NCI-H82 treated with DMSO at 0.1 percent for 48 hours (cell line): ENCODE results near the gene ATG101.

Experiments used
- DNase-seq: peaks from one replicate; lab custom pipeline; 2025; ENCODE audit not compliant: unreplicated experiment; lab: John Stamatoyannopoulos, UW

Gene ATG101

GRCh38 chr12:52069327-52070184 is at the start of gene ATG101:
Gene ATG101 (plus strand): TSS chr12:52069978. CDS start chr12:52073651, 3,673 bp downstream.
- DNase-seq = peak; percentile 75

DNA sequence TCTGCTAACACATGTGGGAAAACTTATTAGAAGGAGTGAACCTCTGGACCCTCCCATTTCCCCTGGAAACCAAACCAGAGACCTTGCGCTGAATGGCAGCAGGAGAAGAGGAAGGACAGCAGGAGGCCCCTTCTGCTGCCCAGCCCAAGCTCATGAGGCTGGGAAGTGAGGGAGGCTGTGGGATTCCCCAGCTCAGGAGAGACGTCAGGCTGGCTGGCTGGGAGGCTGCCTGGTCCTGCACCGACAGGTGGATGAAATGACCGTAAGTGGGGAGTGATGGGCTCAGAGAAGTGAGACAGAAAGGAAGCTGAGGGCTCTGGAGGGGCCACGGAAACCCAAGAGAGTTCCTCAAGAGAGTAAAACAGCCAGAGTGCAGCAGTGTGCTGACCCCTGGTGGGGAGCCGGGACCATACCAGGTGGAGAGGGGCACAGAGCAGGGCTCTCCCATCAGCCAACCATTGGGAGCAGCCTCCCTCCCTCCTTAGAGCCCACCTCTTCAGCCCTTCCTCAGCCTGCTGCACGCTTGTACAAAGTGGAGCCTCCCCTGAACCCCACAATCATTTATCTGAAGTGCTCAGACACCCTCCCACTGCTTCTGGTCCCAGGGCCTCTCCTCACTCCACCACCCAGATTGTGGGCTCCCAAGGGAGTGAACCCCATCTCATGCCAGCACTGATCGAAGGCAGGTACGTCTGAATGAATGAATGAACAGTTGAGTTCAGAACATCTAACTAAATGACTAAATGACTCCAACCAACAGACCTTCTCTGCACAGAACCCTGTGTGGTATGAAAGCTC is 49.0 kb upstream of the ATG101 start:
- peak; percentile 54 for DNase-seq

GRCh38 chr12:52022841-52023181 is 47.0 kb upstream of the ATG101 start:
- DNase-seq = no peak

- peak; percentile 53 for DNase-seq
These were observed 46.4 kb upstream of the ATG101 start for GRCh38 chr12:52023182-52023975.

- DNase-seq = no peak
These were observed 45.6 kb upstream of the ATG101 start for GRCh38 chr12:52023976-52024688.

DNA sequence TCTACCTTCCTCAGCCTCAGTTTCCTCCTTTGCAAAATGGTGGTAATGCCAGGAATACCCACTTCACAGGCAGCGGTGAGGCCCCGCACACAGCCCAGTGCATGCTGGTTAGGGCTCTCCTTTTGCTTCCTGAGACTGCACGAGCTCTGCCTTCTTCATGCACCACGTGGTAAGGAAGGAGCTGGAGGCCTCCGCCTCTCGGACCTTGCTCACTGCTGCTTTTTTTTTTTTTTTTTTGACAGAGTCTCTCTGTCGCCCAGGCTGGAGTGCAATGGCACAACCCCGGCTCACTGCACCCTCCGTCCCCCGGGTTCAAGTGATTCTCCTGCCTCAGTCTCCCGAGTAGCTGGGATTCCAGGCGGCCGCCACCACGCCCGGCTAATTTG is 44.9 kb upstream of the ATG101 start:
- no peak for DNase-seq

DNA sequence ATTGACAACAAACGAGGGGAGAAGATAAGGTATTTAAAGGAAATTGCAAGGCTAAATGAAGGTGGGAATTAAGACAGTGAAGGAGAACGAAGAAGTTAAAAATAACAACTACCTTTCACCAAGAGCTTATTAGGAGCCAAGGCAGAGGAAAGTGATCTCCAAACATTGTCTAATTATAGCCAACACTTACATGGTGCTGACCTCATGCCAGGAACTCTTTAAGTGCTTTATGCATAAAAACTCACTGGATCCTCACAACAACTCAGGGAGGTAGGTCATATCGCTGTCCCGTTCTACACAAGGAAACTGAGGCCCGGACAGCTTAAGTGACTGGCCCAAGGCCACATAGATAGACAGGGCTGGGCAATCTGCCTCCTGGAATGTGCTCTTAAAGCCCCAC is 43.5 kb upstream of the ATG101 start:
- DNase-seq = no peak

DNA sequence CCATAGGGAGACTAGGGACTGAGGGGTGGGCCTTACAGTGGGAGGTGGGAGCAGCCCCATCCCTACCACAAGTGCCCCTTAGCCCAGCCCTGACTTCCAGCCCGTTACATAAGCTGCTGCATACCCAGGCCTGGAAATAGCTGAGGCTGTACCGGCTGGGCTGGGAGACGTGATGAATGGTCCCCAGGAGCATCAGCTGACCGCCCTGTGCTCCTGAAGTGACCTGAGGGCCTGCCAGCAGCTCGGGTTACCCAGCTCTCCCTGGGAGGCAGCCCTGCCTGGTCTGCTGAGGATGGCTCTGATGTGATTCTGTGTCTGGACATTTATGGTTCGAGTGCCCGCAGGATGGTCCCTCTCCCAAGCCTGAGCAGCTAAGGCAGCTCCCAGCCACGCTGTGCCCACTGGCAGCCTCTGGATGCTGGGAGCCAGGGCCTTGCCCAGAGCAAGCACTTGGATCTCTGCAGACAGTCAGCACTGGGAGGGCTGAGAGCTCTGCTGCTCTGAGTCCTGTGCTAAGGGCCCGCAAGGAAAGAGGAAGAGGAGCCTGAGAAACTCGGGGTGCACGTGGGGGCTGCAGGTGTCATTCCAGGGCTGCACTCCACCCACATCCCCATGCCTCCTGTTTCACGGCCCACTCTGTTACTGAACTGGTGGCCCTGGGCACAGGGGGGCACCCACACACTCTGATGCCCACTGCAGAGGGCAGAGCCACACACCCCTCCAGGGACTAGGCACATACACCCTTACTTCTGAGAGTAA is 42.5 kb upstream of the ATG101 start:
- no peak for DNase-seq

DNA sequence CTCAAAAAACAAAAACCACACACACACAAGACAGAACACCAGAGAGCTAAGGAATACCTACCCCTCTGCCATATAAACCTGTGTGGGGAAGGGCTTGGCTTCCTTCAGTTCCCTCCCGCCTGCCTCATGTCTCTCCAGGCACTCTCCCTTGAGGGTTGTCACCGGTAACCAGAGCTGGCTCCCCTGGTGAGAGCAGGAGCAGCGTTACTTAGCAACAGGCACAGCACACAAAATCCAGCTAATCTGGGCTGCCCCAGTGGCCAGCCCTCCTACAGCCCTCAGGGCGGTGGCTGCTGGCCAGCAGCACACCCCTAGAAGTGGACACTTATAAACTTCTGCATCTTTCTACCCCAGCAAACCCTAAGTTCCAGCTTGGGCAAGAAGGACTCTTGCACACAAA is 40.1 kb upstream of the ATG101 start:
- peak; percentile 62 for DNase-seq

DNA sequence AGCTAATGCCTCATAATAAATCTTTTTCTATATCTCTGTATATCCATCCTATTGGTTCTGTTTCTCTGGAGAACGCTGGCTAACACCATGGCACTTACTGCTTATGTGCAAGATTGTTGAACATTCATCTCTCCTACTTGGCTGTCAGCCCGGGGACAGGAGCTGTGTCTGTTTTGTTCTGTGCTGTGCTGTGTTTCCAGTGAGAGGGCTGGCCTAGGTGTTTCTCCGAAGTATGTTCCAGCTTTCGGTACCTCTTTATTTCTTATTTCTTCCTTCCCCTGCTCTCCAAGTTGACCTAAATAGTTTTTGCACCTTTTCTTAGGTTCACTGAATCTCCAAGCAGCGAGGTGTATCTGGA is 37.4 kb upstream of the ATG101 start:
- DNase-seq = no peak

DNA sequence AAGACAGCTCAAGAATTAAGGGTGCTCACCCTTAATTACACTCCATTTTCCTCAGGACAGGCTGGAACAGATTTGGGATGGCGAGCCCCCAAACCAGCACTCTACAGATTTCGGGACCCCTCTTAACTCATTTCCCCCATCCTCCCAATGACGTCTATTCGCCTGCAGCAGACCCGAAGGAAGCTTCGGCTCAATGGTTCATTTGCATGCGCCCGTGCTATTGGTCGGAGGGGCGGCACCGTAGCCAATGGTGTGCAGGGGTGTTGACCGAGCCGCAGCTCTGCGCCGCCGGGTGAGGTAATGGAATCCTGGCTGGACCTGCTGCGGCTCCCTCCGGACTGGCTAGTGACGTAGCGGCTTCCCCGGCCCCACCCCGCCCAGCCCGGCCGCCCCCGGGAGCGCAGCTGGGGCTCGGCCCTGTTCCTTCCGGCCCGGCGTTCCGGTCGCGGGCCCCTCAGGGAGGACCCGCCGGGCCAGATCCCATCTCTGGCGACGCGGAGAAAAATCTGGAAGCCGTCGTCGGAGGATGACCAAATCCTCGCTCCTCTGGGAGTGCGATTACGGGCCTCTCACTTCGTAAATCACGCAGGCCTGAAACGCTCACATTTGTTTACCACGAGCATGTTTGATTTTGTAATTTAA is 36.9 kb upstream of the ATG101 start:
- peak; percentile 86 for DNase-seq

DNA sequence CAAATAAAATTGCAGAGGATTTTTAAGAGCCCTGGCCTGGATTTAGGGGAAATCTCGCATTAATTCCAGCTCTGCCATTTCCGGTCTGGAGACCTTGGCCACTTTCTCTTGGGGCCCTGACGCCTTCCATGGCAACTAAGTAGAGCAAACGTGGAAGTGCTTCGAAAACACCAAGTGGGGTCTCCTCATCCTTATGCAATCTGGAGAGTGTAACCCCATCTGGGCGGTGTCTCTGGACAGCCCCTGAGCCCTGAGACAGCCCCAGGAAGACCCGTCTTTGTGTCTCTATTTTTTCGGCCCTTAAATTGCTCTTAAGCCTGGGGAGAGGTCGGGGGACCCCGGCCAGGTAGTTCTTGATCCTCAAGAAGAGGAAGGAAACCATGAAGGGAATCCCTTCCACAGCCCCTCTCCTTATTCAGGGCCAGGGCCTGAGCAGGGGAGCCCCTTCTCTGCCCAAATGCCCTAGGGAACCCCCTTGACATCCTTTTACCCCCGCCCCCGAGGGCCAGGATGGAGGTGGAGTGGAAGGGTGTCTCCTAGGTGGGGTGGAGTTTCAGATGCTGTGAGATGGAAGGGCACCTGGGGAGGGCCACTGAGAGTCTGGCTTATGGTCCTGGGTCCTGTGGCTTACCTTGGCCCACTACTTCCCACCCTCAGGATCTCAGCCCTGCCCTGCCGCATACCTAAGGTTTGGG is 36.2 kb upstream of the ATG101 start:
- no peak for DNase-seq

GRCh38 chr12:52035190-52035589 is 34.6 kb upstream of the ATG101 start:
- DNase-seq = no peak

DNA sequence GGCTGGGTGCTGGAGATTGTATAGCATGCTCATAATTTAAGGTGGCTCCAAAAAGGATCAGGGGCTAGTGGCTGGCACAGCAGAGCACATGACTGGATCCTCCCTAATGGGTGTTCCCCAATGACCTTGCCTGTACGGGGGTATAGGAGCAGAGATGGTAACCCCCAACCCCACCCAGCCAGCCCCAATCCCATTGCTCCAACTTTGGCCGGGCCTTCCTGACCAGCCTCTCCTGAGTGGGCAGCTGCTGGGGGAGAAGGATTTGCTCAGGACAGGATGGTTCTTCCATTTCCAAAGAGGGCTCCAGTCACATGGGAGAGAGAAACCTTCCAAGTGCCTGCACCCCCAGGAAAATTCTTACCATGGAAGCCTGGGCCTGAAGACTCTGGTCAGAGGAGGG is 33.9 kb upstream of the ATG101 start:
- DNase-seq = no peak

- DNase-seq = peak; percentile 38
These were observed 33.1 kb upstream of the ATG101 start for GRCh38 chr12:52036587-52037171.

GRCh38 chr12:52037248-52037861 is 32.4 kb upstream of the ATG101 start:
- no peak for DNase-seq

GRCh38 chr12:52038447-52038846 is 31.3 kb upstream of the ATG101 start:
- DNase-seq = no peak

DNA sequence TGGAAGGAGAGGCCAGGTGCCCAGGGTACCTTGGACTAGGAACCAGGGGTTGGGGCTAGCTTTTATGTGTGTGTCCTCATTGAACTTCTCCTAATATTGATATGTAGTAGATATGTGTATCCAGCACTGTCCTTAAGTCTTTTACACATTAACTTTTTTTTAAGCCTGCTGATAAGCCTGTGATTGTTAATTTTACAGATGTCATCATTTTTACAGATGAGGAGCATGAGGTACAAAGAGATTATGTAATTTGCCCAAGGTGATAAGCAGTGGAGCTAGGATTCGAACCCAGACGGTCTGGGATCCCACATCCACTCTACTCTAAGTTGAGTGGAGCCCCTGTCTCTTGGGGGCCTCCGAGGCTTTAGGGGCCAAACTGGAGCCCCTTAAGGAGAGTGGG is 28.7 kb upstream of the ATG101 start:
- no peak for DNase-seq
